Esophagus (tissue), 2 donors: Measurements from ENCODE around the gene CMTM8. TPM values are rescaled to one million over a fixed set of nuclear protein-coding genes. Genes with fewer than 3 reads are reported as not detected.

ENCODE experiments used
- H3K27ac ChIP-seq, 2 donors: one replicate each; pipeline ENCODE4 v1.5.1; 2013; ENCODE audit warnings: low read depth in 2 of 2, mild to moderate bottlenecking in 2 of 2, inconsistent platforms in 1 of 2, low read length in 1 of 2, moderate library complexity in 1 of 2
- H3K27me3 ChIP-seq, 2 donors: one replicate each; pipeline ENCODE4 v1.6.1; 2013; ENCODE audit warnings: low read length in 2 of 2, control low read depth in 1 of 2, mild to moderate bottlenecking in 1 of 2; ENCODE audit not compliant: insufficient read depth in 2 of 2, control insufficient read depth in 1 of 2
- H3K36me3 ChIP-seq, 2 donors: one replicate each; pipeline ENCODE4 v1.6.1; 2013; ENCODE audit warnings: low read length in 1 of 2; ENCODE audit not compliant: control insufficient read depth in 2 of 2, insufficient read depth in 2 of 2
- H3K4me1 ChIP-seq, 2 donors: one replicate each; pipeline ENCODE4 v1.6.1; 2013; ENCODE audit warnings: low read length in 1 of 2; ENCODE audit not compliant: control insufficient read depth in 2 of 2, insufficient read depth in 2 of 2
- H3K4me3 ChIP-seq, 2 donors: one replicate each; pipeline ENCODE4 v1.5.1; 2013; ENCODE audit warnings: low read length in 2 of 2, mild to moderate bottlenecking in 2 of 2, low read depth in 1 of 2, moderate library complexity in 1 of 2
- H3K9me3 ChIP-seq, 2 donors: one replicate each; pipeline ENCODE4 v1.6.1; 2013; ENCODE audit warnings: mild to moderate bottlenecking in 2 of 2, low read depth in 1 of 2, low read length in 1 of 2, moderate library complexity in 1 of 2; ENCODE audit not compliant: control insufficient read depth in 2 of 2, insufficient read depth in 1 of 2
- WGBS, 2 donors: extraction: QIAGEN DNeasy Blood & Tissue Kit; methylation state at CpG; one replicate each; pipeline ENCODE4 v1.1.7; 2013; 5-methylcytosine and 5-hydroxymethylcytosine counted together
- polyA plus RNA-seq, 2 donors: library from polyadenylated mRNA; stranded (reverse); fragments of 200-250 nt; gene quantifications; one replicate each; pipeline ENCODE4 v1.2.3, GENCODE V29; 2013
- donor health status: healthy with polysubstance abuse.
- donor health status: Bipolar disorder and iron deficiency.

Gene CMTM8
- polyA plus RNA-seq, 2 donors = 1.1 to 1.7 TPM

GRCh38 chr3:32283304-32283703 is 44.8 kb downstream of the CMTM8 start:
- Histone ChIP-seq H3K4me3 (no peak overlapping the region), H3K9me3 (no peaks in the 10 kb centered on the region), H3K27me3 (no peaks in the 10 kb centered on the region), H3K27ac (no peak overlapping the region), H3K36me3 (no peaks in the 10 kb centered on the region), H3K4me1 (no peaks in the 10 kb centered on the region)
- WGBS, 2 donors = 64 to 72% methylated on average over 14 of the region's 14 CpGs

GRCh38 chr3:32284443-32285212 is 46.1 kb downstream of the CMTM8 start:
- Histone ChIP-seq H3K27ac (no peak overlapping the region), H3K36me3 (no peaks in the 10 kb centered on the region), H3K4me1 (no peaks in the 10 kb centered on the region), H3K9me3 (no peaks in the 10 kb centered on the region), H3K27me3 (no peaks in the 10 kb centered on the region), H3K4me3 (no peak overlapping the region)
- WGBS, 2 donors = 79 to 84% methylated on average over 6 of the region's 6 CpGs

- H3K27me3 ChIP-seq = no peaks in the 10 kb centered on the region
- WGBS, 2 donors = 66 to 76% methylated on average over 8 of the region's 8 CpGs
- H3K27ac ChIP-seq = no peak overlapping the region
- no peaks in the 10 kb centered on the region for H3K36me3 ChIP-seq
- H3K9me3 ChIP-seq = no peaks in the 10 kb centered on the region
- H3K4me3 ChIP-seq = no peak overlapping the region
- no peaks in the 10 kb centered on the region for H3K4me1 ChIP-seq
Observed at GRCh38 chr3:32285891-32286290, 47.4 kb downstream of the CMTM8 start.

- Histone ChIP-seq H3K9me3 (no peaks in the 10 kb centered on the region), H3K27me3 (no peaks in the 10 kb centered on the region), H3K4me3 (no peak overlapping the region), H3K4me1 (no peaks in the 10 kb centered on the region), H3K27ac (no peak overlapping the region), H3K36me3 (no peaks in the 10 kb centered on the region)
- 73 to 82% methylated on average over 5 of the region's 5 CpGs for WGBS, 2 donors
Observed at GRCh38 chr3:32288819-32289218, 50.3 kb downstream of the CMTM8 start.

- WGBS, 2 donors = 35 to 52% methylated on average over 3 of the region's 3 CpGs
- Histone ChIP-seq H3K9me3 (no peaks in the 10 kb centered on the region), H3K27me3 (no peaks in the 10 kb centered on the region), H3K4me3 (no peak overlapping the region), H3K4me1 (no peaks in the 10 kb centered on the region), H3K27ac (no peak overlapping the region), H3K36me3 (no peaks in the 10 kb centered on the region)
Observed at GRCh38 chr3:32290619-32291018, 52.1 kb downstream of the CMTM8 start.

GRCh38 chr3:32292085-32292796 is 53.8 kb downstream of the CMTM8 start:
- whole genome bisulfite sequencing, 2 donors = 73 to 87% methylated on average over 7 of the region's 7 CpGs
- H3K4me1 ChIP-seq = peaks cover 0 to 8% of the 10 kb centered on the region in 2 donors
- no peak overlapping the region for H3K4me3 ChIP-seq
- no peaks in the 10 kb centered on the region for H3K27me3 ChIP-seq
- H3K9me3 ChIP-seq = no peaks in the 10 kb centered on the region
- H3K36me3 ChIP-seq = no peaks in the 10 kb centered on the region
- H3K27ac ChIP-seq = no peak overlapping the region

- H3K27ac ChIP-seq = no peak overlapping the region
- no peaks in the 10 kb centered on the region for H3K9me3 ChIP-seq
- H3K36me3 ChIP-seq = no peaks in the 10 kb centered on the region
- no peaks in the 10 kb centered on the region for H3K27me3 ChIP-seq
- WGBS, 2 donors = 52 to 75% methylated on average over 3 of the region's 3 CpGs
- no peak overlapping the region for H3K4me3 ChIP-seq
- H3K4me1 ChIP-seq = peaks cover 0 to 8% of the 10 kb centered on the region in 2 donors
Observed at GRCh38 chr3:32293903-32294302, 55.4 kb downstream of the CMTM8 start.

GRCh38 chr3:32296251-32297204 is 58.0 kb downstream of the CMTM8 start:
- H3K4me1 ChIP-seq = peaks cover 0 to 8% of the 10 kb centered on the region in 2 donors
- no peaks in the 10 kb centered on the region for H3K36me3 ChIP-seq
- no peaks in the 10 kb centered on the region for H3K9me3 ChIP-seq
- no peaks in the 10 kb centered on the region for H3K27me3 ChIP-seq
- H3K4me3 ChIP-seq = no peak overlapping the region
- no peak overlapping the region for H3K27ac ChIP-seq
- WGBS, 2 donors = 22 to 30% methylated on average over 8 of the region's 8 CpGs

GRCh38 chr3:32297366-32297765 is 58.9 kb downstream of the CMTM8 start:
- no peaks in the 10 kb centered on the region for H3K27me3 ChIP-seq
- H3K9me3 ChIP-seq = no peaks in the 10 kb centered on the region
- H3K4me3 ChIP-seq = no peak overlapping the region
- no peaks in the 10 kb centered on the region for H3K36me3 ChIP-seq
- H3K4me1 ChIP-seq = peaks cover 0 to 8% of the 10 kb centered on the region in 2 donors
- 92 to 94% methylated on average over 5 of the region's 5 CpGs for WGBS, 2 donors
- H3K27ac ChIP-seq = no peak overlapping the region
